NCI-H146 treated with DMSO at 0.1 percent for 48 hours (cell line): Measurements from ENCODE around the gene CYP27B1.
A peak's percentile ranks its signal among the peaks of the same experiment; 100 is the strongest.
"Not testable (repeated sequence)": the region's sequence is repeated elsewhere in the genome, so short reads cannot be mapped to it uniquely, and the experiment has no call there.

Source experiments
- DNase-seq: peaks from one replicate; lab custom pipeline; 2025; ENCODE audit not compliant: unreplicated experiment; lab: John Stamatoyannopoulos, UW

Gene CYP27B1

DNA sequence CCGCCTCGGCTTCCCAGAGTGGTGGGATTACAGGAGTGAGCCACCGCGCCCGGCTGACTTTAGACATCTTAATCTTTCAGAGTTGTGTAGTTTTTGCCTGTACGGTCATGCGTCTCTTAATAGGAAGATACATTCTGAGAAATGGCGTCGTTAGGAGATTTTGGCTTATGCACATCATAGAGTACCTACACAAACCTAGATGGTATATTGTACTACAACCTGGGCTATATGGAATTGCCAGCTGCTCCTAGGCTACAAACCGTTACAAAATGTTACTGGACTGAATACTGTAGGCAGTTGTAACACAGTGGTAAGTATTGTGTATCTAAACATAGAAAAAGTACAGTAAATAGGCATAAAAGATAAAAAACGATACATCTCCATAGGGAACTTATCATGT, 17.0 kb upstream of the CYP27B1 start:
- DNase-seq = no peak

DNA sequence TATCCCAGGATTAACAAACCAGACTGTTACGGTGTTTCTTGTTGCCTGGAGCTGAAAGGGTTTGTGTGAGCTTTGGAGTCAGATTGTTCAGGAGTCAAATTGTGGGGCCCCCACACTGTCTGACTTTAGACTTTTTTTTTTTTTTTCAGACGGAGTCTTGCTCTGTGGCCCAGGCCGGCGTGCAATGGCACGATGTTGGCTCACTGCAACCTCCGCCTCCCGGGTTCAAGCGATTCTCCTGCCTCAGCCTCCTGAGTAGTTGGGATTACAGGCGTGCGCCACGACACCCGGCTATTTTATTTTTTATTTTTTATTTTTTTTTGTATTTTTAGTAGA, 16.6 kb upstream of the CYP27B1 start:
- DNase-seq = no peak

DNA sequence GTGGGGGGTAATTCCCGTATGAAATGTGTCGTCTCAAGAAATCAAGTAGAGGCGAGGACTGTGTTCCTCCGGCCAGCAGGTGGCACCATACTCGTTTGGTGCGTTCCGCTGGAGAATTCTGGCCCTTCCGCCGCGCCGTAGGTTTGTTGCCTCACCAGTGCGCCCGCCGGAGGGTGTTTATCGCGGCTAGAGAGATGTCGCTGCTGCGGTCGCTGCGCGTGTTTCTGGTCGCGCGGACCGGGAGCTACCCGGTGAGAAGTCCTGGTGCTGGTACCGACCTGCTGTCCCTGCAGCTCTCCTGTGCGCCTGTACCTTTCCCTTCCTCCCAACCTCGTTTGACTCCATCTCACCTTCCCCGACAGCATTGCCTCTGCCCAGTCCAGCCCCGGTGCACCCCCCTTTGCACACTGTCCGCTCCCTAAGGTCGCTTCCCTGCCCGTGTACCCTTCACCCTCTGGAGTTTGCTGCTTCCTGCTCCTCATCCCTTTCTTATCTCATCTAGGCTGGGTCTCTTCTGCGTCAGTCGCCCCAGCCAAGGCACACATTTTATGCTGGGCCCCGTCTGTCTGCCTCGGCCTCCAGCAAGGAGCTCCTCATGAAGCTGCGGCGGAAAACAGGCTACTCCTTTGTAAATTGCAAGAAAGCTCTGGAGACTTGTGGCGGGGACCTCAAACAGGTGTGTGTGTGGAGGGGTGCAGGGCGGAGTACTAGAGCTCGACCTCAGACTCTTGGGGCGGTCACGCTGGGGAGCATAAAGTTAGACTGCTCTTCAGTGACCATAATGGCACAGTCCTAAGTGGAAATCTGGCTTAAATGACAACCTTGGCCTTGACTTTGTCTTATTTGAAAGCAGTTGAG, 16.0 kb upstream of the CYP27B1 start, which contains the start of gene TSFM:
Gene TSFM, plus strand, starts transcription at position 180 of the 858 bp plus-strand sequence. Its CDS starts 15 bp downstream, at position 195.
- DNase-seq = peak; percentile 65

DNA sequence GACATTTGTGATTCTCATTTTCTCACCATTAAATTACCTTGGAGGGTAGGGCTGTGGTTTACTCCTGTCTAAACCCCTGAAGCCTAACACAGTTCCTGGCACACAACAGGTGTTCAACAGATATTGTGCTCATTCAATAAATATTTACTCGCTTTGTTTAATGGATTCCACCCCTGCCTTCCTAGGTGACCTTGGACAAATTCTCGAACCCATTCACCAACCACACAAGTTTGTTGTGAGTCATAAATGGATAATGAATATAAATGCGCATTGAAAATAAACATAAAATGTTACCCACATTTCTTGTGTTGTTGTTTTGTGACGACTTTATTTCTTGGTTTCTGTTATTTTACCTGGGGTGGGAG, 15.3 kb upstream of the CYP27B1 start:
- no peak for DNase-seq

DNA sequence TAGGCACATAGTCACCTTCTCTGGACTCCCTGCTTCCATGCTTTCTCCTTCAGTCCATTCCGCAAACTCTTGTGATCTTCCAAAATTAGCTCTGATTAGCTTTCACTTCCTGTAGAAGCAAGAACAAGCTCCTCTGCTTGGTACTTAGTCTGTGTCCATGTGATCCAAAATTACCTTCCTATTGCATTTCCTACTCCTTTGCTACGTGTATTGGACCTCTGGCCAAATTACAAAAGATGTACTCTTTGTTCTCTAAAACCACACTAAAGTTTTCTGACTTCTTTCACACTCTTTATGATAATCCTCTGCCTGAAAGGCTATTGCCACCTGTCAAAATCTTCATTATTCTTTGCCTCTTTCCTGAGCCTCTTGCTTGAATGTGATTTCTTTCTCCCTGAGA, 14.9 kb upstream of the CYP27B1 start:
- no peak for DNase-seq

DNA sequence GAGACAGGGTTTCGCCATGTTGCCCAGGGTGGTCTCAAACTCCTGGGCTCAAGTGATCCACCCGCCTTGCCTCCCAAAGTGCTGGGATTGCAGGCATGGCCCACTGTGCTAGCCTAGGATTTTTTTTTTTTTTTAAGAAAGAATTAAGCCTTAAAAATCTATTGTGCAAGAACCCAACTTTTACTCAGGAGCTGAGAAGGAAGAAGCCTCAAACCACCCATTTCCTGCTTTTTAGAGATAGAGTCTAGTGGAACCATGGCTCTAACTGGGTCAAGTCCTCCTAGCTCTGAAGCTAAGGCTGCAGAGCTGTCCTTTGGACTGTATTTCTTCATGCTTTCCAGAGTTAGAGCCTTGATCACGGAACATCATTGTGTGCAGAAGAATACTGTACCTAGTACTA, 14.4 kb upstream of the CYP27B1 start:
- no peak for DNase-seq

DNA sequence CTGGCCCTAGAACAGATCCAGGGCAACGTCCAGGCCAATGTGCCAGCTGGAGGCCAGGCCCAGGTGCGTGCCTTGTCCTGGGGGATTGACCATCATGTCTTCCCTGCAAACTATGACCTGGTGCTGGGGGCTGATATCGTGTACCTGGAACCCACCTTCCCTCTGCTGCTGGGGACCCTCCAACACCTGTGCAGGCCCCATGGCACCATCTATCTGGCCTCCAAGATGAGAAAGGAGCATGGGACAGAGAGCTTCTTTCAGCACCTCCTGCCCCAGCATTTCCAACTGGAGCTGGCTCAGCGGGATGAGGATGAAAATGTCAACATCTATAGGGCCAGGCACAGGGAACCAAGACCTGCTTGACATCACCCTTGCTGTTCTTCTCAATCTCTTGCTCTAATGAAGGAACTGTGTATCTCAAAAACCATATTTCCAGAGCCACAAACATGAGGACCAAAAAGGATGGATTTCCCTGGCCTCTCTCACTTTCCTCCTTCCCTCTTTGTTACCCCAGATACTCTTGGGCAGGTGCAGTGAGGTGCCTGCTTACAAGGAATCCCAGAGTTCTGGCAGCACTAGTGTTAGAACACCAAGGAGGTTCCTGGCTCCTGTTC, 13.5 kb upstream of the CYP27B1 start:
- no peak for DNase-seq

DNA sequence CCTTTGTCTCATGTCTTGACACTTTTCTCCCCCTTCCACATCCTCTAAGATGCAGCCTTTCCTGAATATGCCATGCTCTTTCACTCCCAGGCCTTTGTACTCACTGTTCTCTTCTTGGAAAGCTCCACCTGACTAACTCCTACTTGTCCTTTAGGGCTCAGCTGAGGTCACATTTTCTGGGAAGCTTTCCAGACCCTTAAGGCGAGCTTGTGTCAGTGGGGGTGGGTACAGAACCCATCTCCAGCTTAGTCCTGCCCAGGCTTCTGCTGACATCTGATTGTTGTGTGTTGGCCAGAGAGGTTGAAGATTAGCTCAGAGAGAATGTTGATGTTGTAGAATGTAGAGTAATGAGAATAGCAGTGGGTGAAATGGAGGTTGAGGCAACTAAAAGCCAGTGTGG, 12.9 kb upstream of the CYP27B1 start:
- no peak for DNase-seq

DNA sequence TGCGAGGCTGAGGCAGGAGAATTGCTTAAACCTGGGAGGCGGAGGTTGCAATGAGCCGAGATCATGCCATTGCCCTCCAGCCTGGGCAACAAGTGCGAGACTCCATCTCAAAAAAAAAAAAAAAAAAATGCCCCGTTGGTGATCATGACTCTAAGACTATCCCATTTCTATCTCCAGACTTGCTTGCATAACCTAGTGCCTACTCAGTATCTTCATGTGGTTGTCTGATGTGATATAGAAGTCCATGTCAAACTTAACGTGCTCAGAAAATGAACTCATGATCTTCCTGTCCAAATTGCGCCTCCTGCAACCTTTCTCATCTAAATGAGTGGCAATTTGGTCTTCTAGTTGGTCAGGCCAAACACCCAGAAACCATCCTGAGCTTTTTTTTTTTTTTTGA, 11.0 kb upstream of the CYP27B1 start:
- no peak for DNase-seq

DNA sequence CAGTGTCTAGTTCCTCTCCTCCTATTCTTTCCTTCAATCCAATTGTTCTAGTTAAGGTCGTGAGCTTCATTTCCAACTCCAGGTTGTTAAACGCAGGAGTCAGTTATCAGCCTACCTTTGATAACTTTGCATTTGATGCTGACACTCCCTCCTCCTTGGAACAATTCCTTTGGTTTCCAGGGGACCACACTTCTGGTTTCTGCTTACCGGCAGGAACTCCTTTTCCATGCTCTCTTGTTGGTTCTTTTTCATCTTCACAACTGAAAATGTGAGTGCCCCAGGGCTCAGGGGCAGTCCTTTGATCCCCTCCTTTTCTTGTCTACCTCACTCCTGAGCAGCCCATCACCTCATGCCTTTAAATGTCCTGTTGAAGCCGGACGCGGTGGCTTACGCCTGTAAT, 10.5 kb upstream of the CYP27B1 start:
- no peak for DNase-seq

DNA sequence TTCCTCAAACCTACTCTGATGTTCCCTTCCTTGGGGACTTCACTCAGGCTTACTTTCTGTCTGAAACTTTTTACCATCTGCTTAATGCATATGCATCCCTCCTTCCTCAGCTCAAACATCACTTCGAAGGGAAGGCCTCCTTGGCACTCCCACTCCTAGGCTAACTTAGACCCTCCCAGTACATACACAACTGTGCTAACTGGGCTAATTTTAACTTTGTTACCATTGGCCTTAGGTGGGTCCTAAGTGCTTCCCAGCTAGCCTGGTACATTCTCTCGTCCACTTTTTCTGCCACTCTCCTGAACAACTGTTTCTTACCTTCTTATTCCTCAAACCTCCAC, 9.3 kb upstream of the CYP27B1 start:
- no peak for DNase-seq

DNA sequence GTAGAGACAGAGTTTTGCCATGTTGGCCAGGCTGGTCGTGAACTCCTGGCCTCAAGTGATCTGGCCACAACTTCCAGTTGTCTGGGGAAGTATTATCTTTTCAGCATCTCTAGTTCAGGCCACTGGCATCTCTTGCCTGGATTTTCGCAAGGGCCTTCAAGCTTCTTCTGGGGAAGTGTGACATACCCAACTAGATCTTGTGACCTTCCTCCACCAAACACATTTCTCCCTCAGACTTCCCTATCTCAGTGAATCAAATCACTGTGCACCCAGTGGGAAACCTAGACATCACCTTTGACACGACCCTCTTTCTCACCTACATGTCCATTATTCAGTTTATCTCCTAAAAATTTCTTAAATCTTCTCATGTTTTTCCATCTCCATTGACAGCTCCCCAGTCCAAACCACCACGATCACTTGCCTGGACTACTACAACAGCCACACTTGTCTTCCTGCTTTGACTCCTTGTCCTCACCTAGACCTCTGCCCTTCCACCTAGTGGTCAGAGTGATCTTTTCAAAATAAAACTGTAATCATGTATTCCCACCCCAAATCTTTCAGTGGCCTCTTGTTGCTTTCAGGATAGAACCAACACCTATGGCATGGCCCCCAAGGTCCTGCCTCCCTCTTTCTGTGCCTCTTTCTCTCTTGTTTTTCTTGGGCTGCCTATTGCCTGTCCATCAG, 8.8 kb upstream of the CYP27B1 start:
- no peak for DNase-seq

DNA sequence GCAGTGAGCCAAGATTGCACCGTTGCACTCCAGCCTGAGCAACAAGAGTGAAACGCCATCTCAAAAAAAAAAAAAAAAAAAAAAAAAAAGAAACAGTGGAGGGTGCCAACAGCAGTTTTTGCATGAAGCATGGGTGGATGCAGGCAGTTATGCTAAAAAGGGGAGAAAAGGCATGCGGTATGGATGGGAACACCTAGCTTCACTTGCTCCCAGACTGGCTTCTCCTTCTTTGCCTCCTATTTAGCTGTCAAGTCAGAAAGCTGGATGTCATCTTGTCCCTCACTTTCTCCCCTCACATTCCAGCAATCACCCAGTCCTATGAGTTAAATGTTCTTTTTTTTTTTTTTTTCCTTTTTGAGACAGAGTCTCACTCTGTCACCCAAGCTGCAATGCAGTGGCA, 8.2 kb upstream of the CYP27B1 start:
- DNase-seq = no peak

DNA sequence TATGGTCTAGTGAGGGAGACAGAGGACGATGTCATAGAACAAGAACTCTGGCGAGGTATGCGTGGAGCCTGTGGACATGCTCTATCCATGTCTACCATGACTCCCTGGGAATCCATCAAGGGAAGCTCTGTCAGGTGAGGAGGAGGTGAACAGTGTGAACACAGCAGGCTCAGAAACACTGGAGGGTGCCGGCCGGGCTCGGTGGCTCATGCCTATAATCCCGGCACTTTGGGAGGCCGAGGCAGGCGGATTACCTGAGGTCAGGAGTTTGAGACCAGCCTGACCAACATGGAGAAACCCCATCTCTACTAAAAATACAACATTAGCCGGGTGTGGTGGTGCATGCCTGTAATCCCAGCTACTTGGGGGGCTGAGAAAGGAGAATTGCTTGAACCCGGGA, 7.8 kb upstream of the CYP27B1 start:
- DNase-seq = not testable (repeated sequence)

DNA sequence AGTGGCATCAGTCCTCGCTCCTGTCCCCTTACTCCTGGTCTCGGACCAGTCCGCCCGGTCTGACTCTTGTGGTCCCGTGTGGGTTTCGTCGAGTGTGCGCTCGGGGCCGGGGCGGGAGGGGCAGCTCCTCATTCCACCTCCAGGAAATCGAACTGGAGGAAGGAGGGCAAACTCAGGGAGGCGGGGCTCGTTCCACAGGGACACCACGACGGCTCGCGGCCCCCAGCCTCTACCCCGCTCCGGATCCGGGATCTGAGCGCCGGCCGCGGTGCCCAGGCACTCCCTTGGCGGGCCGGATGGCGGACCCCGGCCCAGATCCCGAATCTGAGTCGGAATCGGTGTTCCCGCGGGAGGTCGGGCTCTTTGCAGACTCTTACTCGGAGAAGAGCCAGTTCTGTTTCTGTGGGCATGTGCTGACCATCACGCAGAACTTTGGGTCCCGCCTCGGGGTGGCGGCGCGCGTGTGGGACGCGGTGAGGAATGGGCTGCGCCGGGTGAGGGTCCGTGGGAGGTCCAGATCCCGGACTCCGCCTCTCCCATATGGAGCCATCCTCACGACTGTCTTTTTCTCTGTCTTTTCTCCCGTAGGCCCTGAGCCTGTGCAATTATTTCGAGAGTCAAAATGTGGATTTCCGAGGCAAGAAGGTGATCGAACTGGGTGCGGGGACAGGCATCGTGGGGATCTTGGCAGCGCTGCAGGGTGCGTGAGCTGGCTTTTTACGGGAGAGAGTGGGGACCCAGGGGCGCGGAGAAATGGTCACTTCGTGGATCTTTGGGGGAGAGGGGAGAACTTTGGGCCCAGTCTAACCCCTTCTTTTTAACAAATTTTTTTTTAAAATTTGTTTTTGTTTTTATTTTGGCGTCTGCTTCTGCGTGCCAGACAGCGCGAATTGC, 5.8 kb upstream of the CYP27B1 start, which contains the start of gene EEF1AKMT3:
Gene EEF1AKMT3, plus strand, starts transcription at position 186 of the 894 bp plus-strand sequence. Its CDS starts 111 bp downstream, at position 297.
- peak; percentile 56 for DNase-seq

DNA sequence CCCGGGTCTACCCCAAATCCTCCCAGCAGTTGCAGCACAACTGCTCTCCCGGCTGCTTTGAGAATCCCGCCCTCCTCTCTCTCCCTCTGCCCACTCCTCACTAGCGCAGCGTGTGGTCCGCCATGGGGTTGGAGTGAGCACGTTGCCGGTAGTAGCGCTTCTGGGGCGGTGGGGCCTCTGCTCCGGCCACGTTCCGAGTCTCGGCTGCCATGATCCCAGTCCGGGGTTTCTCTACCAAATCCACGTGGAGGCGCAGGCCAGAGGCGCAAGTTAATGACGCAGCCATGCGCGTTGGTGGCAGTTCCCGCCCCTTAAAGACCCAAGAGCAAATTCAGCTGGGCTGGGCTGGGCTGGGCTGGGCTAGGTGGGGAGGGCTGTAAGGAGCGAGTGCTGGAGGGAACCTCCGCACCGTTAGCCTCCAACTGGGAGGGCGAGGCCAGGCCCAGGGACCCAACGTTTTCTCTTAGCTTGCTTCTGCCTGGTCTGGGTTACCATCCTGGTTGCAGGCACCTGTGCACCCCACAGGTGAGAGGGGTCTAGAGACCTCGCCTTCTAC, 5.1 kb upstream of the CYP27B1 start, which contains the start of gene METTL1:
Gene METTL1, minus strand, starts transcription at position 233 of the 556 bp plus-strand sequence. Its CDS starts 22 bp downstream, at position 211.
- DNase-seq = peak; percentile 84

DNA sequence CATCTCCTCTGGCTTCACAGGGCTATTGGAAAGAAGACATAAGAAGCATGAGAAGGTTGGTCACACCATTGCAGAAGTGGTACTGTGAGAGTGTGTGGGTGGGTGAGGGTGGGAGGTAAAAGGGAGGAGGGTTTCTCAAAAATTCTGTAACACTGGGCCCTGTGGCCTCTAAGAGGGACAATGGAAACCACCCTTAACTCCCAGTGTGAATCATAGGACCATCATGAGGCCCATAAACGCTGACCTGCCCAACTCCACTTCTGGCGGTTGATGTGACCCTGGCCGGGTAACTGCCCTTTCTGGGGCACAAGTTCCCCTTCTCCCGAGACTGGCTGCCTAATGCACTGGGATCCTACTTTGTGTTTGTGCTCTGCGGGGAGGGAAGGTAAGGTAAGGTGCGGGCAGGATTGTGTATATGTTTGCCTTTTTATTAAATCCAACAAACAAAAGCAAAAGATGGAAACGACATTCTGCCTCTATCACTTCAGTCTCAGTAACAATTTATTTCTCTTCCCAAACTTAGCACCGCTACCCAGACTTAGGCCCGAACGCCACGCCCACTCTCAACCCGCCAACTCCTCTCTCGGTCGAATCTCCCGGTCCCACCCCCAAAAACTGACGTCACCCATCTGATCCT, 4.5 kb upstream of the CYP27B1 start:
- DNase-seq = peak; percentile 77

DNA sequence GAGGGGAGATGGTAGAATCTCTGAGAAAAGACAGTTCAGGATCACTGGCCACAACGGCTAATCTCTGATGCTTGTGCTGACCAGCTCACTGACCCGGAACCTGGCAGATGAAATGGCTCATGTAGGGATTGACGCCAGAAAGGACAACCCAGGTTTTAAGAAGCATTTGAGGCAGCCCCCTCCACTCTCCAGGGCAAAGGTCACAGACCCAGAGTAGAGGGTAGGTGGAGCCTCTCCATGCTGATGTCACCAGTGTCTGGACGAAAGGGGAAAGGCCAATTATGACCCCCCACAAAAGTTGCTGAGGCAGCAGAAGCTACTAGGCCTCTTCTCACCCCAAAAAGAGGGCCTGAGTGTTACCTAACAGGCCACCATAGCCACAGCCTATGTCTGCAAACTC, 3.9 kb upstream of the CYP27B1 start:
- DNase-seq = no peak

DNA sequence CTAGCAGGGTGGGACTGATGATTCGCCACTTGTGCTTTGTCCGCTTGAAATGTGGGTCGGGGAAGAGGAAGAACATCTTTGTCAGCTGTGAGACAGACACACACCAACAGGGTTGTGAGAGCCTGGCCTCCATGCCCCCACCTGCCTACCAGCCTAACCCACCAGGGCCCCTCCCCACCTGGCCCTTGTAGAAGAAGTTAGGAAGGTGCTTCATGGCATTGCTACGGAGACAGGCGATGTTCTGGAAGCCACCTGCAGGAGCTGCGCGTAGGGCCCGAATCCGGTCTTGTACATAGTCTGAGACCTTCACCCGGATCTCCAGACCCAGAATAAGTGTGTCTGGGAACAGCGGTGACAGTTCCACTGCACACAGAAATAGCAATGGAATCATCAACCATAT, 2.7 kb upstream of the CYP27B1 start:
- DNase-seq = no peak

DNA sequence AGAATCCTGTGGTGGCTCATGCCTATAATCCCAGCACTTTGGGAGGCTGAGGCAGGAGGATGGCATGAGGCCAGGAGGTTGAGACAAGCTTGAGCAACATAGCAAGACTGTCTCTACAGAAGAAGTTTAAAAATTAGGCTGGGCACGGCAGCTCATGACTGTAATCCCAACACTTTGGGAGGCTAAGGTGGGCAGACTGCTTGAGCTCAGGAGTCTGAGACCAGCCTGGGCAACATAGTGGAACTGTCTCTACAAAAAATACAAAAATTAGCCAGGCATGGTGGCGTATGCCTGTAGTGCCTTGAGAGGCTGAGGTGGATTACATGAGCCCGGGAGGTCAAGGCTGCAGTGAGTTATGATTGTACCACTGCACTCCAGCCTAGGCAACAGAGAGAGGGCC, 998 bp upstream of the CYP27B1 start:
- DNase-seq = no peak
